H1 (cell line): Measurements from ENCODE around the gene ARHGAP15. TPM values are rescaled to one million over a fixed set of nuclear protein-coding genes. Genes with fewer than 3 reads are reported as not detected.

Experiments
- CTCF ChIA-PET: fragments of 300-600 bp; sonication (Branson Sonifier 250); formaldehyde crosslinking; loops from one replicate; lab custom pipeline; 2021; ENCODE audit not compliant: partially characterized antibody; lab: Charles Lee
- POLR2A ChIA-PET: fragments of 300-600 bp; sonication (Branson Sonifier 250); formaldehyde crosslinking; loops from one replicate; lab custom pipeline; 2021; ENCODE audit warnings: inconsistent platforms; ENCODE audit not compliant: partially characterized antibody; lab: Charles Lee
- DNase-seq, 2 experiments: peaks; one replicate each; pipeline versions ENCODE4 v3.0.0 to v3.0.0-alpha.2; 2010 to 2022; ENCODE audit warnings: low spot score in 2 of 2, low read depth in 1 of 2, mixed read lengths in 1 of 2
- FAIRE-seq: peaks from 2 replicates; lab custom pipeline; 2011; peaks lifted over from hg19 to GRCh38; lab: Jason Lieb, UNC
- H2AFZ ChIP-seq: 2 replicates; pipeline ENCODE4 v1.8.1; 2012; ENCODE audit warnings: low read length, inconsistent platforms
- H2AK5ac ChIP-seq: 2 replicates; pipeline ENCODE4 v1.6.1; 2013; ENCODE audit warnings: low read depth, low read length
- H2BK120ac ChIP-seq: replicated peaks from 2 replicates; pipeline ENCODE3; 2013; ENCODE audit warnings: low read depth, low read length, inconsistent platforms
- H2BK12ac ChIP-seq: 2 replicates; pipeline ENCODE4 v1.6.1; 2013; ENCODE audit warnings: low read depth, low read length
- H2BK15ac ChIP-seq: 2 replicates; pipeline ENCODE4 v1.6.1; 2013; ENCODE audit warnings: low read length
- H2BK20ac ChIP-seq: 2 replicates; pipeline ENCODE4 v1.6.1; 2013; ENCODE audit warnings: low read length
- H2BK5ac ChIP-seq: 2 replicates; pipeline ENCODE4 v1.6.1; 2013; ENCODE audit warnings: low read depth, low read length
- H3K14ac ChIP-seq: 2 replicates; pipeline ENCODE4 v1.6.1; 2013; ENCODE audit warnings: inconsistent platforms; ENCODE audit not compliant: insufficient read length
- H3K18ac ChIP-seq: 2 replicates; pipeline ENCODE4 v1.6.1; 2013; ENCODE audit warnings: low read length; ENCODE audit errors: extremely low read depth
- H3K23ac ChIP-seq: 2 replicates; pipeline ENCODE4 v1.6.1; 2013; ENCODE audit warnings: inconsistent platforms; ENCODE audit not compliant: insufficient read length
- H3K23me2 ChIP-seq: 2 replicates; pipeline ENCODE4 v1.6.1; 2013; ENCODE audit warnings: low read depth, low read length
- H3K27ac ChIP-seq: 2 replicates; pipeline ENCODE4 v1.6.1; 2011; ENCODE audit warnings: low read depth, low read length, inconsistent platforms
- H3K27me3 ChIP-seq, 4 experiments: replicated peaks in 1 of 4; 1 replicate in 1 of 4; 2 replicates in 3 of 4; pipeline versions ENCODE4 v1.6.1 to v1.8.1; 2011 to 2013; ENCODE audit warnings: low read length in 3 of 4, mild to moderate bottlenecking in 3 of 4, inconsistent platforms in 2 of 4, mixed read lengths in 2 of 4, moderate library complexity in 1 of 4; ENCODE audit not compliant: control insufficient read depth in 3 of 4, insufficient read depth in 3 of 4; ENCODE audit errors: extremely low read depth in 1 of 4
- H3K36me3 ChIP-seq, 4 experiments: 2 replicates each; pipeline versions ENCODE4 v1.6.1 to v1.8.1; 2011 to 2013; ENCODE audit warnings: mild to moderate bottlenecking in 4 of 4, low read length in 3 of 4, moderate library complexity in 2 of 4, control low read depth in 1 of 4, inconsistent platforms in 1 of 4; ENCODE audit not compliant: insufficient read depth in 4 of 4, control insufficient read depth in 2 of 4
- H3K4ac ChIP-seq: replicated peaks from 2 replicates; pipeline ENCODE3; 2013; ENCODE audit warnings: low read length, low read depth, mixed read lengths, inconsistent platforms; ENCODE audit not compliant: insufficient read length
- H3K4me1 ChIP-seq, 4 experiments: replicated peaks in 1 of 4; 1 replicate in 1 of 4; 2 replicates in 3 of 4; pipeline versions ENCODE4 v1.6.1 to v1.8.1; 2011 to 2013; ENCODE audit warnings: low read length in 3 of 4, inconsistent platforms in 2 of 4, mixed read lengths in 1 of 4; ENCODE audit not compliant: insufficient read depth in 4 of 4, control insufficient read depth in 3 of 4
- H3K4me2 ChIP-seq, 2 experiments: 2 replicates each; pipeline versions ENCODE4 v1.6.1 to v1.8.1; 2011 to 2013; ENCODE audit warnings: low read depth in 2 of 2, low read length in 2 of 2, control low read depth in 1 of 2, inconsistent platforms in 1 of 2, mild to moderate bottlenecking in 1 of 2; ENCODE audit not compliant: insufficient read depth in 1 of 2
- H3K4me3 ChIP-seq, 4 experiments: fragments of 200-600, 300-600 bp in 1 of 4; sonication (generic), shearing (Covaris generic), sonication (Bioruptor Twin) in 1 of 4; 2 replicates each; pipeline versions ENCODE4 v1.5.1 to v1.8.1; 2011 to 2016; ENCODE audit warnings: low read length in 4 of 4, low read depth in 3 of 4, control low read depth in 2 of 4, inconsistent platforms in 2 of 4, mild to moderate bottlenecking in 2 of 4, mixed read lengths in 1 of 4, moderate library complexity in 1 of 4; ENCODE audit not compliant: insufficient read depth in 2 of 4; ENCODE audit errors: extremely low read depth in 1 of 4
- H3K56ac ChIP-seq: replicated peaks from 2 replicates; pipeline ENCODE3; 2013; ENCODE audit warnings: low read depth, mild to moderate bottlenecking, mixed read lengths, low read length, inconsistent platforms; ENCODE audit not compliant: insufficient read length
- H3K79me1 ChIP-seq: 2 replicates; pipeline ENCODE4 v1.6.1; 2013; ENCODE audit warnings: low read depth, low read length, control low read depth
- H3K79me2 ChIP-seq, 2 experiments: 2 replicates each; pipeline versions ENCODE4 v1.6.1 to v1.8.1; 2012 to 2013; ENCODE audit warnings: low read length in 2 of 2, mild to moderate bottlenecking in 2 of 2, inconsistent platforms in 1 of 2; ENCODE audit not compliant: insufficient read depth in 2 of 2, control insufficient read depth in 1 of 2
- H3K9ac ChIP-seq, 4 experiments: replicated peaks in 1 of 4; 1 replicate in 1 of 4; 2 replicates in 3 of 4; pipeline versions ENCODE4 v1.6.1 to v1.8.1; 2011 to 2013; ENCODE audit warnings: low read depth in 3 of 4, low read length in 3 of 4, control low read depth in 2 of 4, mild to moderate bottlenecking in 2 of 4, moderate library complexity in 2 of 4, inconsistent platforms in 1 of 4; ENCODE audit errors: extremely low read depth in 1 of 4
- H3K9me3 ChIP-seq, 2 experiments: 2 replicates each; pipeline versions ENCODE4 v1.6.1 to v1.8.1; 2012 to 2013; ENCODE audit warnings: mild to moderate bottlenecking in 2 of 2, moderate library complexity in 2 of 2, control low read depth in 1 of 2, inconsistent platforms in 1 of 2, low read depth in 1 of 2, low read length in 1 of 2, mixed read lengths in 1 of 2; ENCODE audit not compliant: insufficient read depth in 2 of 2
- H4K20me1 ChIP-seq, 2 experiments: replicated peaks in 1 of 2; 2 replicates each; pipeline versions ENCODE3 to v1.8.1; 2011 to 2013; ENCODE audit warnings: inconsistent platforms in 2 of 2, low read length in 2 of 2, mild to moderate bottlenecking in 1 of 2; ENCODE audit not compliant: insufficient read depth in 2 of 2, control insufficient read depth in 1 of 2
- H4K5ac ChIP-seq: 2 replicates; pipeline ENCODE4 v1.6.1; 2013; ENCODE audit warnings: low read length, low read depth, mixed read lengths, inconsistent platforms; ENCODE audit not compliant: insufficient read length
- H4K8ac ChIP-seq: 2 replicates; pipeline ENCODE4 v1.8.0; 2013; ENCODE audit warnings: mild to moderate bottlenecking, moderate library complexity, low read length, inconsistent platforms; ENCODE audit not compliant: insufficient read depth; ENCODE audit errors: extremely low read depth
- H4K91ac ChIP-seq: replicated peaks from 2 replicates; pipeline ENCODE3; 2013; ENCODE audit warnings: low read length, mixed read lengths, inconsistent platforms; ENCODE audit not compliant: insufficient read length
- ATF3 ChIP-seq: IDR thresholded peaks from 2 replicates; pipeline ENCODE4 v1.6.1; 2011; ENCODE audit warnings: low read depth, mild to moderate bottlenecking, low read length; ENCODE audit not compliant: insufficient read depth
- JUND ChIP-seq: IDR thresholded peaks from 2 replicates; pipeline ENCODE4 v1.6.1; 2011; ENCODE audit warnings: mild to moderate bottlenecking, improper control_type of control experiment, low read length
- MAX ChIP-seq: IDR thresholded peaks from 2 replicates; pipeline ENCODE4 v1.6.1; 2012; ENCODE audit warnings: inconsistent platforms
- WGBS, 2 experiments: shearing (Covaris generic) in 1 of 2; methylation state at CpG; one replicate each; pipeline versions ENCODE4 v1.1.6 to v1.1.7; 2013 to 2015; ENCODE audit warnings: low lambda C conversion rate in 2 of 2, mixed read lengths in 2 of 2, inconsistent platforms in 1 of 2, low coverage in 1 of 2, missing lambda C conversion rate in 1 of 2; ENCODE audit not compliant: insufficient replicate concordance in 2 of 2, insufficient coverage in 1 of 2, insufficient read length in 1 of 2; ENCODE audit errors: extremely low coverage in 1 of 2, missing lambda C conversion rate in 1 of 2; 5-methylcytosine and 5-hydroxymethylcytosine counted together
- polyA plus RNA-seq, 7 experiments: library from polyadenylated mRNA; depleted of rRNA in 3 of 7; stranded (reverse) in 5 of 7; unstranded in 2 of 7; fragments of >200 nt in 5 of 7; fragments of 200-250 nt in 2 of 7; gene quantifications; 1 replicate in 5 of 7; 2 replicates in 1 of 7; 4 replicates in 1 of 7; pipeline versions ENCODE4 v1.2.1 to v1.2.3, GENCODE V29; 2011 to 2013; ENCODE audit warnings: missing spikeins in 2 of 7, mixed read lengths in 2 of 7
- total RNA-seq: library from RNA; stranded (reverse); fragmentation: NEBNext Ultra II Directional; extraction: Animal tissue kit (Norgen Biotek cat#: 25700); gene quantifications from 2 replicates; pipeline ENCODE4 v1.2.1, GENCODE V29; 2021

ARHGAP15 gene
- total and polyA plus RNA-seq, 2 of the 8 experiments (the other 6 are each of a cell fraction or from before 2014, with no cell fraction given), result not detected

DNA sequence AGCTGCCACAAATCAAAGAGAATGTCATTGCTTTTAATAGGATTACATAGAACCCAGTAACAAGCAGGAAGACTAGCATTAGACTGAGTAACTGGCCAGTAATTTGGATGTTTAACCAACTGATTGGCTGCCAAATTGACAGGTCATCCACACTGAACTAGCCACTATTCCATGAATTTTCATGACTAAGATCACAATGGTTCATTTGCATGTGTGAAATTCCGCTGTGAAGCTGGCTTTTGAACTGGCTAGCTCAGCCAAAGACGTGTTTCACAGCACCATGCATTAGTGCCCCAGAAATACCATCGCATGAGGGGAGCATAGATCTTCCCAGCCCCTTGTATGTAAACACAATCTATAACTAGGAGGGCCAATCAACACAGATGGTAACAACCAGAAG is 649.8 kb downstream of the ARHGAP15 start:
- Histone ChIP-seq H2AK5ac (no peak overlapping the region), H3K9ac (no peak overlapping the region), H3K23ac (no peak overlapping the region), H2BK120ac (no peak overlapping the region), H3K79me1 (no peaks in the 10 kb centered on the region), H3K79me2 (no peaks in the 10 kb centered on the region), H3K27ac (no peak overlapping the region), H3K18ac (no peak overlapping the region), H3K4ac (no peak overlapping the region), H4K20me1 (no peaks in the 10 kb centered on the region), H3K4me1 (peaks cover 0 to 3% (median 0%) of the 10 kb centered on the region in 4 experiments; a peak in 1 of 7 replicates), H2AFZ (no peak overlapping the region), H2BK20ac (no peak overlapping the region), H3K23me2 (no peaks in the 10 kb centered on the region), H3K56ac (no peak overlapping the region), H4K8ac (no peak overlapping the region), H4K91ac (no peak overlapping the region), H3K4me2 (no peak overlapping the region), H3K9me3 (no peaks in the 10 kb centered on the region), H3K4me3 (no peak overlapping the region), H3K27me3 (no peaks in the 10 kb centered on the region), H4K5ac (no peak overlapping the region), H2BK12ac (no peak overlapping the region), H3K36me3 (no peaks in the 10 kb centered on the region), H3K14ac (no peak overlapping the region), H2BK15ac (no peak overlapping the region), H2BK5ac (no peak overlapping the region)
- FAIRE-seq, result no peak
- POLR2A ChIA-PET, result no interaction called here
- CTCF ChIA-PET, result interaction anchor here (0.9 kb wide), 1 partner anchor 168 kb away, joined by 3 read pairs; no protein-coding TSS in a partner anchor
- WGBS, 2 experiments, result 61% methylated on average over 3 of the region's 3 CpGs; no CpG with 5 or more reads in 1 of the 2 experiments
- DNase-seq, result no peak
- no peak for TF ChIP-seq JUND
- TF ChIP-seq ATF3, result no peak
- no peak for TF ChIP-seq MAX
